ENCODE results near the gene ZNF143.

The ZNF143 gene

GRCh38 chr11:9563196-9563730, 102.5 kb downstream of the ZNF143 start:
- Histone ChIP-seq H3K4me3 (ENCODE audit: low read length) (no peak overlapping the region), H3K27me3 (ENCODE audit: control insufficient read depth, low read length) (no peaks in the 10 kb centered on the region), H3K4me2 (ENCODE audit: low read length) (no peak overlapping the region), H3K4me1 (ENCODE audit: control insufficient read depth, low read length) (peaks cover 11% of the 10 kb centered on the region), H4K20me1 (ENCODE audit: control insufficient read depth, insufficient read depth, low read depth, low read length) (no peaks in the 10 kb centered on the region), H3K9me3 (ENCODE audit: control insufficient read depth, insufficient read depth, low read length) (no peaks in the 10 kb centered on the region), H3K36me3 (ENCODE audit: control insufficient read depth, low read length) (no peaks in the 10 kb centered on the region), H3F3A (ENCODE audit: control insufficient read depth, insufficient read depth) (peaks cover 2% of the 10 kb centered on the region), H3K79me2 (ENCODE audit: control insufficient read depth, low read length) (no peaks in the 10 kb centered on the region), H3K9me2 (replicated peaks; ENCODE audit: control insufficient read depth, low read length) (no peaks in the 10 kb centered on the region), H3K27ac (ENCODE audit: low read depth, low read length) (no peak overlapping the region)
- TF ChIP-seq EZH2phosphoT487 (IDR thresholded peaks at IDR 0.05; ENCODE audit: borderline replicate concordance, low read length) = no peak
- TF ChIP-seq CTCF (IDR thresholded peaks at IDR 0.05; ENCODE audit: low read depth, low read length, poor library complexity, severe bottlenecking) = no peak

GRCh38 chr11:9565822-9566560, 105.2 kb downstream of the ZNF143 start:
- TF ChIP-seq CTCF (IDR thresholded peaks at IDR 0.05; ENCODE audit: low read depth, low read length, poor library complexity, severe bottlenecking) (no peak), EZH2phosphoT487 (IDR thresholded peaks at IDR 0.05; ENCODE audit: borderline replicate concordance, low read length) (no peak)
- Histone ChIP-seq H3K36me3 (ENCODE audit: control insufficient read depth, low read length) (no peaks in the 10 kb centered on the region), H3K4me2 (ENCODE audit: low read length) (no peak overlapping the region), H3F3A (ENCODE audit: control insufficient read depth, insufficient read depth) (peaks cover 26% of the 10 kb centered on the region), H3K27ac (ENCODE audit: low read depth, low read length) (no peak overlapping the region), H3K79me2 (ENCODE audit: control insufficient read depth, low read length) (no peaks in the 10 kb centered on the region), H3K4me1 (ENCODE audit: control insufficient read depth, low read length) (peaks cover 38% of the 10 kb centered on the region), H3K9me2 (replicated peaks; ENCODE audit: control insufficient read depth, low read length) (no peaks in the 10 kb centered on the region), H3K27me3 (ENCODE audit: control insufficient read depth, low read length) (no peaks in the 10 kb centered on the region), H4K20me1 (ENCODE audit: control insufficient read depth, insufficient read depth, low read depth, low read length) (no peaks in the 10 kb centered on the region), H3K9me3 (ENCODE audit: control insufficient read depth, insufficient read depth, low read length) (no peaks in the 10 kb centered on the region), H3K4me3 (ENCODE audit: low read length) (no peak overlapping the region)

GRCh38 chr11:9566561-9567063, 105.8 kb downstream of the ZNF143 start:
- TF ChIP-seq EZH2phosphoT487 (IDR thresholded peaks at IDR 0.05; ENCODE audit: borderline replicate concordance, low read length) (no peak), CTCF (IDR thresholded peaks at IDR 0.05; ENCODE audit: low read depth, low read length, poor library complexity, severe bottlenecking) (no peak)
- peaks cover 27% of the 10 kb centered on the region for H3F3A ChIP-seq (ENCODE audit: control insufficient read depth, insufficient read depth)
- no peaks in the 10 kb centered on the region for H3K27me3 ChIP-seq (ENCODE audit: control insufficient read depth, low read length)
- no peak overlapping the region for H3K27ac ChIP-seq (ENCODE audit: low read depth, low read length)
- H3K4me1 ChIP-seq (ENCODE audit: control insufficient read depth, low read length) = peaks cover 44% of the 10 kb centered on the region
- H3K36me3 ChIP-seq (ENCODE audit: control insufficient read depth, low read length) = no peaks in the 10 kb centered on the region
- H3K9me3 ChIP-seq (ENCODE audit: control insufficient read depth, insufficient read depth, low read length) = no peaks in the 10 kb centered on the region
- no peak overlapping the region for H3K4me3 ChIP-seq (ENCODE audit: low read length)
- H3K79me2 ChIP-seq (ENCODE audit: control insufficient read depth, low read length) = peaks cover 5% of the 10 kb centered on the region
- H3K4me2 ChIP-seq (ENCODE audit: low read length) = no peak overlapping the region
- H4K20me1 ChIP-seq (ENCODE audit: control insufficient read depth, insufficient read depth, low read depth, low read length) = no peaks in the 10 kb centered on the region
- H3K9me2 ChIP-seq (replicated peaks; ENCODE audit: control insufficient read depth, low read length) = no peaks in the 10 kb centered on the region

Measured in DOHH2 (cell line).